ENCODE results near the gene GALNT17.

GALNT17 gene

GRCh38 chr7:71470326-71470725 is 338.4 kb downstream of the GALNT17 start:
- in situ Hi-C loops (cut with MboI; ENCODE audit: low pct_unique_long_range_greater_than_20kb, low sequenced_read_pairs): no loop called here
- DNase-seq: no peak

- no peak for DNase-seq
- in situ Hi-C loops (cut with MboI; ENCODE audit: low pct_unique_long_range_greater_than_20kb, low sequenced_read_pairs): no loop called here
Measured at GRCh38 chr7:71470830-71471229, 338.9 kb downstream of the GALNT17 start.

GRCh38 chr7:71472962-71473361 is 341.0 kb downstream of the GALNT17 start:
- in situ Hi-C loops (cut with MboI; ENCODE audit: low pct_unique_long_range_greater_than_20kb, low sequenced_read_pairs): no loop called here
- DNase-seq: no peak

GRCh38 chr7:71473366-71473967 is 341.5 kb downstream of the GALNT17 start:
- no peak for DNase-seq
- in situ Hi-C loops (cut with MboI; ENCODE audit: low pct_unique_long_range_greater_than_20kb, low sequenced_read_pairs): no loop called here

- in situ Hi-C loops (cut with MboI; ENCODE audit: low pct_unique_long_range_greater_than_20kb, low sequenced_read_pairs): no loop called here
Measured at GRCh38 chr7:71477441-71477840, 345.5 kb downstream of the GALNT17 start.

GRCh38 chr7:71479231-71479630 is 347.3 kb downstream of the GALNT17 start:
- in situ Hi-C loops (cut with MboI; ENCODE audit: low pct_unique_long_range_greater_than_20kb, low sequenced_read_pairs): no loop called here
- no peak for DNase-seq

More at GRCh38 chr7:71477441-71477840, 345.5 kb downstream of the GALNT17 start:
- no peak for DNase-seq

- in situ Hi-C loops (cut with MboI; ENCODE audit: low pct_unique_long_range_greater_than_20kb, low sequenced_read_pairs): no loop called here
- DNase-seq: no peak
Measured at GRCh38 chr7:71480791-71481190, 348.8 kb downstream of the GALNT17 start.

GRCh38 chr7:71482284-71482683 is 350.3 kb downstream of the GALNT17 start:
- in situ Hi-C loops (cut with MboI; ENCODE audit: low pct_unique_long_range_greater_than_20kb, low sequenced_read_pairs): no loop called here
- no peak for DNase-seq

- no peak for DNase-seq
- in situ Hi-C loops (cut with MboI; ENCODE audit: low pct_unique_long_range_greater_than_20kb, low sequenced_read_pairs): no loop called here
Measured at GRCh38 chr7:71484380-71484779, 352.4 kb downstream of the GALNT17 start.

GRCh38 chr7:71485586-71485985 is 353.6 kb downstream of the GALNT17 start:
- DNase-seq: no peak
- in situ Hi-C loops (cut with MboI; ENCODE audit: low pct_unique_long_range_greater_than_20kb, low sequenced_read_pairs): no loop called here

- no peak for DNase-seq
Measured at GRCh38 chr7:71486414-71486813, 354.5 kb downstream of the GALNT17 start.

GRCh38 chr7:71486856-71487628 is 355.1 kb downstream of the GALNT17 start:
- in situ Hi-C loops (cut with MboI; ENCODE audit: low pct_unique_long_range_greater_than_20kb, low sequenced_read_pairs): no loop called here
- DNase-seq: no peak

More at GRCh38 chr7:71486414-71486813, 354.5 kb downstream of the GALNT17 start:
- in situ Hi-C loops (cut with MboI; ENCODE audit: low pct_unique_long_range_greater_than_20kb, low sequenced_read_pairs): no loop called here

GRCh38 chr7:71488308-71488707 is 356.4 kb downstream of the GALNT17 start:
- peak; percentile 5 for DNase-seq
- in situ Hi-C loops (cut with MboI; ENCODE audit: low pct_unique_long_range_greater_than_20kb, low sequenced_read_pairs): no loop called here

- in situ Hi-C loops (cut with MboI; ENCODE audit: low pct_unique_long_range_greater_than_20kb, low sequenced_read_pairs): no loop called here
- no peak for DNase-seq
Measured at GRCh38 chr7:71491336-71491735, 359.4 kb downstream of the GALNT17 start.

- in situ Hi-C loops (cut with MboI; ENCODE audit: low pct_unique_long_range_greater_than_20kb, low sequenced_read_pairs): no loop called here
- no peak for DNase-seq
Measured at GRCh38 chr7:71495828-71496227, 363.9 kb downstream of the GALNT17 start.

- no peak for DNase-seq
- in situ Hi-C loops (cut with MboI; ENCODE audit: low pct_unique_long_range_greater_than_20kb, low sequenced_read_pairs): no loop called here
Measured at GRCh38 chr7:71497256-71497946, 365.5 kb downstream of the GALNT17 start.

- in situ Hi-C loops (cut with MboI; ENCODE audit: low pct_unique_long_range_greater_than_20kb, low sequenced_read_pairs): no loop called here
- no peak for DNase-seq
Measured at GRCh38 chr7:71498381-71498780, 366.4 kb downstream of the GALNT17 start.

GRCh38 chr7:71504697-71505441 is 372.9 kb downstream of the GALNT17 start:
- in situ Hi-C loops (cut with MboI; ENCODE audit: low pct_unique_long_range_greater_than_20kb, low sequenced_read_pairs): no loop called here
- DNase-seq: no peak

GRCh38 chr7:71506822-71507221 is 374.9 kb downstream of the GALNT17 start:
- DNase-seq: no peak
- in situ Hi-C loops (cut with MboI; ENCODE audit: low pct_unique_long_range_greater_than_20kb, low sequenced_read_pairs): no loop called here
